ENCODE results near the gene CSPG4. TPM values are rescaled to one million over a fixed set of nuclear protein-coding genes. Genes with fewer than 3 reads are reported as not detected.
A peak's percentile ranks its signal among the peaks of the same experiment; 100 is the strongest.
"Not testable (repeated sequence)": the region's sequence is repeated elsewhere in the genome, so short reads cannot be mapped to it uniquely, and the experiment has no call there.

Gene CSPG4
- total RNA-seq, 2 experiments from 2014 or later = not detected

GRCh38 chr15:75751116-75751875, 38.6 kb upstream of the CSPG4 start:
- H3K9me3 Mint-ChIP-seq (ENCODE audit: insufficient read depth) = no peaks in the 10 kb centered on the region
- H3K4me3 Mint-ChIP-seq = no peak overlapping the region
- no peaks in the 10 kb centered on the region for H3K36me3 Mint-ChIP-seq (ENCODE audit: low read depth)
- peaks cover 15% of the 10 kb centered on the region for H3K4me1 Mint-ChIP-seq (ENCODE audit: low read depth)
- POLR2A ChIA-PET = no interaction called here
- CTCF ChIA-PET = interaction anchor here (2.1 kb wide), 1 partner anchor 51 kb away, joined by 7 read pairs; no protein-coding TSS in a partner anchor
- no peak for DNase-seq
- no peak for ATAC-seq
- no peak overlapping the region for H3K27ac Mint-ChIP-seq
- peaks cover 6% of the 10 kb centered on the region for H3K27me3 Mint-ChIP-seq (ENCODE audit: low read depth)

GRCh38 chr15:75750261-75751050, 37.8 kb upstream of the CSPG4 start:
- no peaks in the 10 kb centered on the region for H3K36me3 Mint-ChIP-seq (ENCODE audit: low read depth)
- no peak overlapping the region for H3K4me3 Mint-ChIP-seq
- DNase-seq (no peak), ATAC-seq (no peak)
- ChIA-PET CTCF (interaction anchor here (2.1 kb wide), 1 partner anchor 52 kb away, joined by 7 read pairs; no protein-coding TSS in a partner anchor), POLR2A (interaction anchor here (0.6 kb wide), 1 partner anchor 30 kb away, joined by 3 read pairs; no protein-coding TSS in a partner anchor)
- no peaks in the 10 kb centered on the region for H3K9me3 Mint-ChIP-seq (ENCODE audit: insufficient read depth)
- peaks cover 11% of the 10 kb centered on the region for H3K27me3 Mint-ChIP-seq (ENCODE audit: low read depth)
- H3K27ac Mint-ChIP-seq = no peak overlapping the region
- H3K4me1 Mint-ChIP-seq (ENCODE audit: low read depth) = peaks cover 15% of the 10 kb centered on the region

- Mint-ChIP-seq H3K4me3 (no peak overlapping the region), H3K36me3 (ENCODE audit: low read depth) (no peaks in the 10 kb centered on the region), H3K27me3 (ENCODE audit: low read depth) (peaks cover 13% of the 10 kb centered on the region), H3K4me1 (ENCODE audit: low read depth) (peaks cover 15% of the 10 kb centered on the region), H3K27ac (no peak overlapping the region), H3K9me3 (ENCODE audit: insufficient read depth) (no peaks in the 10 kb centered on the region)
- DNase-seq (no peak), ATAC-seq (no peak)
- ChIA-PET CTCF (interaction anchor here (1.2 to 2.1 kb wide), 2 partner anchors 52 to 60 kb away, joined by 3 to 7 read pairs; no protein-coding TSS in a partner anchor), POLR2A (interaction anchor here (0.6 kb wide), 1 partner anchor 31 kb away, joined by 3 read pairs; no protein-coding TSS in a partner anchor)
These were observed 37.2 kb upstream of the CSPG4 start for GRCh38 chr15:75749820-75750219.

- peaks cover 13% of the 10 kb centered on the region for H3K27me3 Mint-ChIP-seq (ENCODE audit: low read depth)
- CTCF ChIA-PET = interaction anchor here (1.0 to 1.2 kb wide), 3 partner anchors 53 to 61 kb away, joined by 3 to 4 read pairs (median 3); no protein-coding TSS in a partner anchor
- H3K27ac Mint-ChIP-seq = not testable (repeated sequence)
These were observed 36.2 kb upstream of the CSPG4 start for GRCh38 chr15:75748882-75749281.

GRCh38 chr15:75747121-75747520, 34.5 kb upstream of the CSPG4 start:
- H3K4me3 Mint-ChIP-seq; H3K27ac Mint-ChIP-seq; H3K36me3 Mint-ChIP-seq (ENCODE audit: low read depth); H3K9me3 Mint-ChIP-seq (ENCODE audit: insufficient read depth); ATAC-seq; POLR2A ChIA-PET; CTCF ChIA-PET; DNase-seq: not testable (repeated sequence)
- Mint-ChIP-seq H3K27me3 (ENCODE audit: low read depth) (peaks cover 19% of the 10 kb centered on the region), H3K4me1 (ENCODE audit: low read depth) (peaks cover 15% of the 10 kb centered on the region)

More at GRCh38 chr15:75748882-75749281, 36.2 kb upstream of the CSPG4 start:
- H3K36me3 Mint-ChIP-seq (ENCODE audit: low read depth); POLR2A ChIA-PET; H3K9me3 Mint-ChIP-seq (ENCODE audit: insufficient read depth); H3K4me3 Mint-ChIP-seq: not testable (repeated sequence)
- peak; percentile 64 for DNase-seq
- H3K4me1 Mint-ChIP-seq (ENCODE audit: low read depth) = peaks cover 15% of the 10 kb centered on the region
- ATAC-seq = peak; percentile 85

- POLR2A ChIA-PET = no interaction called here
- no peak for DNase-seq
- Mint-ChIP-seq H3K27ac (no peak overlapping the region), H3K4me3 (no peak overlapping the region), H3K36me3 (ENCODE audit: low read depth) (no peaks in the 10 kb centered on the region), H3K9me3 (ENCODE audit: insufficient read depth) (no peaks in the 10 kb centered on the region), H3K4me1 (ENCODE audit: low read depth) (peaks cover 15% of the 10 kb centered on the region), H3K27me3 (ENCODE audit: low read depth) (peaks cover 32% of the 10 kb centered on the region)
- CTCF ChIA-PET = interaction anchor here (1.0 to 1.2 kb wide), 4 partner anchors 13 to 56 kb away, joined by 3 read pairs; no protein-coding TSS in a partner anchor
- ATAC-seq = no peak
These were observed 32.7 kb upstream of the CSPG4 start for GRCh38 chr15:75745305-75745704.

- POLR2A ChIA-PET; H3K4me3 Mint-ChIP-seq; ATAC-seq; H3K36me3 Mint-ChIP-seq (ENCODE audit: low read depth); DNase-seq; H3K27ac Mint-ChIP-seq; H3K9me3 Mint-ChIP-seq (ENCODE audit: insufficient read depth): not testable (repeated sequence)
- Mint-ChIP-seq H3K4me1 (ENCODE audit: low read depth) (peaks cover 12% of the 10 kb centered on the region), H3K27me3 (ENCODE audit: low read depth) (peaks cover 43% of the 10 kb centered on the region)
- CTCF ChIA-PET = interaction anchor here (1.2 to 1.3 kb wide), 2 partner anchors 10 to 95 kb away, joined by 3 read pairs; partner anchors contain the start of gene SNX33
These were observed 29.7 kb upstream of the CSPG4 start for GRCh38 chr15:75742346-75742745.

- DNase-seq = no peak
- CTCF ChIA-PET = no interaction called here
- ATAC-seq = no peak
- Mint-ChIP-seq H3K27me3 (ENCODE audit: low read depth) (peaks cover 34% of the 10 kb centered on the region), H3K36me3 (ENCODE audit: low read depth) (no peaks in the 10 kb centered on the region), H3K9me3 (ENCODE audit: insufficient read depth) (no peaks in the 10 kb centered on the region), H3K4me1 (ENCODE audit: low read depth) (peaks cover 12% of the 10 kb centered on the region), H3K4me3 (peak overlapping the region; percentile 41), H3K27ac (no peak overlapping the region)
- POLR2A ChIA-PET = no interaction called here
These were observed 27.1 kb upstream of the CSPG4 start for GRCh38 chr15:75739791-75740190.

GRCh38 chr15:75738647-75739325, 26.1 kb upstream of the CSPG4 start:
- DNase-seq (peak; percentile 95), ATAC-seq (peak; percentile 99)
- Mint-ChIP-seq H3K36me3 (ENCODE audit: low read depth) (no peaks in the 10 kb centered on the region), H3K4me1 (ENCODE audit: low read depth) (peaks cover 12% of the 10 kb centered on the region), H3K27me3 (ENCODE audit: low read depth) (peaks cover 34% of the 10 kb centered on the region), H3K9me3 (ENCODE audit: insufficient read depth) (no peaks in the 10 kb centered on the region), H3K27ac (peak overlapping the region; percentile 58), H3K4me3 (peak overlapping the region; percentile 79)
- ChIA-PET POLR2A (interaction anchor here (1.4 kb wide), 1 partner anchor 64 kb away, joined by 3 read pairs; no protein-coding TSS in a partner anchor), CTCF (interaction anchor here (1.6 to 2.0 kb wide), 2 partner anchors 11 to 63 kb away, joined by 4 to 7 read pairs; no protein-coding TSS in a partner anchor)

GRCh38 chr15:75738014-75738646, 25.5 kb upstream of the CSPG4 start:
- H3K36me3 Mint-ChIP-seq (ENCODE audit: low read depth) = no peaks in the 10 kb centered on the region
- H3K27ac Mint-ChIP-seq = peak overlapping the region; percentile 63
- peak overlapping the region; percentile 79 for H3K4me3 Mint-ChIP-seq
- peaks cover 30% of the 10 kb centered on the region for H3K27me3 Mint-ChIP-seq (ENCODE audit: low read depth)
- DNase-seq (no peak), ATAC-seq (no peak)
- H3K4me1 Mint-ChIP-seq (ENCODE audit: low read depth) = peaks cover 12% of the 10 kb centered on the region
- H3K9me3 Mint-ChIP-seq (ENCODE audit: insufficient read depth) = no peaks in the 10 kb centered on the region
- CTCF ChIA-PET = interaction anchor here (1.6 to 2.0 kb wide), 2 partner anchors 10 to 64 kb away, joined by 4 to 7 read pairs; no protein-coding TSS in a partner anchor
- POLR2A ChIA-PET = interaction anchor here (1.4 kb wide), 1 partner anchor 65 kb away, joined by 3 read pairs; no protein-coding TSS in a partner anchor

Data from activated CD8-positive, alpha-beta T cell treated with anti-CD3 and anti-CD28 coated beads, Interleukin-2, amount 10 ng/mL, durations not matched to agents 7 days and 5 days (primary cell).